Transverse colon (tissue), 3 donors: ENCODE results near the gene CGB1.
"Not testable (repeated sequence)": the region's sequence is repeated elsewhere in the genome, so short reads cannot be mapped to it uniquely, and the experiment has no call there.

Experiments used
- POLR2A ChIP-seq: fragments of 450-650 bp; IDR thresholded peaks from one replicate; pipeline ENCODE4 v1.6.1; 2016; ENCODE audit warnings: antibody characterized with exemption, mild to moderate bottlenecking, moderate library complexity
- POLR2AphosphoS5 ChIP-seq, 3 donors: sonication (generic); formaldehyde crosslinking; IDR thresholded peaks; one replicate each; pipeline ENCODE4 v1.6.1; 2016; ENCODE audit warnings: antibody characterized with exemption in 3 of 3

DNA sequence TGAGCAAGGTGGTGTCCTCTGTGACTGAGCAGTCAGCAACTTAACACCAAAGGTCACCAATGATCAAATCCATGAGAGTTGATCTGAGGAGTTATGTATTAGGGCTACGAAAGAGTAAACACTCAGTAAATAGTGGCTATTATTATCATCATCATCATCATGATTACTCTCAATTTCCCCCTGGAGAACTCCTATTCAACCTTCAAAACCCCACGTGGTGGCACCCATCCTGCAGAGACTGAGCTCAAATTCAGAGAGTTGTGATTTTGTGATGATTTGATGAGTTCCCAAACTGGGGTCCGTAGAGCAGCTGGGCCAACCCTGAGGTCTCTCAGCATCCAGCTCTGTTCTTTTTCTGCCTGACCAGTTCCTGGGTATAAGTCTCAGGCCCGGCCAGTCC lies 13.1 kb upstream of the CGB1 start:
- not testable (repeated sequence) for TF ChIP-seq POLR2A; POLR2AphosphoS5 (IDR thresholded peaks at IDR 0.05)
